H1 (cell line): ENCODE data around the gene PIK3R4. TPM values are rescaled to one million over a fixed set of nuclear protein-coding genes. Genes with fewer than 3 reads are reported as not detected.

Experiments used
- E2F6 ChIP-seq: IDR thresholded peaks from 2 replicates; pipeline ENCODE4 v1.6.1; 2012; ENCODE audit warnings: inconsistent platforms
- EZH2 ChIP-seq: fragments of 200-600 bp; sonication (generic); IDR thresholded peaks from 2 replicates; pipeline ENCODE4 v1.7.1; 2012; ENCODE audit warnings: low read depth, mild to moderate bottlenecking, moderate library complexity, low read length, inconsistent platforms; ENCODE audit not compliant: severe bottlenecking
- FOSL1 ChIP-seq: IDR thresholded peaks from 2 replicates; pipeline ENCODE4 v1.6.1; 2011; ENCODE audit warnings: mild to moderate bottlenecking, low read depth, low read length, moderate library complexity; ENCODE audit not compliant: insufficient read depth
- GTF2F1 ChIP-seq: IDR thresholded peaks from 2 replicates; pipeline ENCODE4 v1.6.1; 2012; ENCODE audit warnings: low read depth, low read length, improper control_type of control experiment, borderline replicate concordance
- JUND ChIP-seq: IDR thresholded peaks from 2 replicates; pipeline ENCODE4 v1.6.1; 2011; ENCODE audit warnings: mild to moderate bottlenecking, improper control_type of control experiment, low read length
- POLR2A ChIP-seq, 2 experiments: IDR thresholded peaks; 1 replicate in 1 of 2; 2 replicates in 1 of 2; pipeline ENCODE4 v1.6.1; 2011; ENCODE audit warnings: low read depth in 2 of 2, low read length in 2 of 2, mild to moderate bottlenecking in 2 of 2; ENCODE audit errors: control extremely low read depth in 1 of 2
- POLR2AphosphoS5 ChIP-seq: IDR thresholded peaks from 2 replicates; pipeline ENCODE4 v1.6.1; 2011; ENCODE audit warnings: low read depth, low read length
- RFX5 ChIP-seq: IDR thresholded peaks from 2 replicates; pipeline ENCODE4 v1.6.1; 2011; ENCODE audit warnings: low read depth, low read length, improper control_type of control experiment, borderline replicate concordance
- RNF2 ChIP-seq: fragments of 200-900, 300-1000 bp; sonication (generic); IDR thresholded peaks from 2 replicates; pipeline ENCODE4 v1.7.1; 2016; ENCODE audit warnings: borderline replicate concordance, low read depth, mild to moderate bottlenecking, antibody characterized with exemption, low read length; ENCODE audit not compliant: poor library complexity, severe bottlenecking; ENCODE audit errors: missing control alignments
- SAP30 ChIP-seq: fragments of 300-600 bp; sonication (generic); IDR thresholded peaks from 2 replicates; pipeline ENCODE4 v1.7.1; 2012; ENCODE audit warnings: low read length, moderate library complexity, mild to moderate bottlenecking, inconsistent platforms; ENCODE audit not compliant: insufficient read depth, insufficient replicate concordance
- ZNF274 ChIP-seq: IDR thresholded peaks from 2 replicates; pipeline ENCODE4 v1.7.0; 2012; ENCODE audit warnings: low read length, borderline replicate concordance; ENCODE audit errors: extremely low read depth
- polyA plus RNA-seq, 7 experiments: library from polyadenylated mRNA; depleted of rRNA in 3 of 7; stranded (reverse) in 5 of 7; unstranded in 2 of 7; fragments of >200 nt in 5 of 7; fragments of 200-250 nt in 2 of 7; gene quantifications; 1 replicate in 5 of 7; 2 replicates in 1 of 7; 4 replicates in 1 of 7; pipeline versions ENCODE4 v1.2.1 to v1.2.3, GENCODE V29; 2011 to 2013; ENCODE audit warnings: missing spikeins in 2 of 7, mixed read lengths in 2 of 7
- total RNA-seq: library from RNA; stranded (reverse); fragmentation: NEBNext Ultra II Directional; extraction: Animal tissue kit (Norgen Biotek cat#: 25700); gene quantifications from 2 replicates; pipeline ENCODE4 v1.2.1, GENCODE V29; 2021

PIK3R4 gene
- total and polyA plus RNA-seq, 2 of the 8 experiments (the other 6 are each of a cell fraction or from before 2014, with no cell fraction given), result 43.8 to 87.4 TPM

GRCh38 chr3:130746246-130747039 lies at the start of gene PIK3R4 (continued):
- TF ChIP-seq GTF2F1 (no peak), POLR2A (IDR thresholded peaks at IDR 0.05; ENCODE audit: control extremely low read depth in 1 of 2, low read depth in 2 of 2, low read length in 2 of 2) (peak; percentile 86 to 95), SAP30 (peak; percentile 45), EZH2 (no peak), E2F6 (no peak), JUND (0 out of 2 replicates have a peak, but pooled peaks have one; percentile 15), FOSL1 (no peak), ZNF274 (no peak), RNF2 (no peak), POLR2AphosphoS5 (peak; percentile 83), RFX5 (no peak)
